ENCODE results near the gene TAF4. TPM values are rescaled to one million over a fixed set of nuclear protein-coding genes. Genes with fewer than 3 reads are reported as not detected.

TAF4 gene
- total RNA-seq, 6 experiments from 2014 or later = 9.0 to 13.0 (median 11.3) TPM

DNA sequence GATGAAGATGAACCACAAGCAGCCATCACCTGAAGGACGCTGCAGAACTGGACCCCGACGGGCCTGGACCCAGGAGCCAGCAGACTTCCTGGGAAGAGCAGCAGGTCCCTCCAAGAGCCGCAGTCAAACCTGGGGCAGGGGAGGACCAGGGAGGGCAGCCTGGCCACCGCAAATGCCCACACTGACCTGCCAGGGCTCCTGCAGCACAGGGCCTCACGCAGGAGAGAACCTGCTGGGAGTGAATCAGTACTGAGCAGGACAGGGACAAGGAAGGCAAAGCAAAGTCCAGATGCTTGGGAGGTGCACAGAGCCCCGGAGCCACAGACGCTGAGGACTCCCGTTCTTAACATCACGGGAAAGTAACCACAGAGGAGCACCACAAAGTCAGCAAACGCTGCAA is 75.2 kb downstream of the TAF4 start:
- TF ChIP-seq, protein P1, sequence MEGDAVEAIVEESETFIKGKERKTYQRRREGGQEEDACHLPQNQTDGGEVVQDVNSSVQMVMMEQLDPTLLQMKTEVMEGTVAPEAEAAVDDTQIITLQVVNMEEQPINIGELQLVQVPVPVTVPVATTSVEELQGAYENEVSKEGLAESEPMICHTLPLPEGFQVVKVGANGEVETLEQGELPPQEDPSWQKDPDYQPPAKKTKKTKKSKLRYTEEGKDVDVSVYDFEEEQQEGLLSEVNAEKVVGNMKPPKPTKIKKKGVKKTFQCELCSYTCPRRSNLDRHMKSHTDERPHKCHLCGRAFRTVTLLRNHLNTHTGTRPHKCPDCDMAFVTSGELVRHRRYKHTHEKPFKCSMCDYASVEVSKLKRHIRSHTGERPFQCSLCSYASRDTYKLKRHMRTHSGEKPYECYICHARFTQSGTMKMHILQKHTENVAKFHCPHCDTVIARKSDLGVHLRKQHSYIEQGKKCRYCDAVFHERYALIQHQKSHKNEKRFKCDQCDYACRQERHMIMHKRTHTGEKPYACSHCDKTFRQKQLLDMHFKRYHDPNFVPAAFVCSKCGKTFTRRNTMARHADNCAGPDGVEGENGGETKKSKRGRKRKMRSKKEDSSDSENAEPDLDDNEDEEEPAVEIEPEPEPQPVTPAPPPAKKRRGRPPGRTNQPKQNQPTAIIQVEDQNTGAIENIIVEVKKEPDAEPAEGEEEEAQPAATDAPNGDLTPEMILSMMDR (IDR thresholded peaks at IDR 0.05) = no peak
- no peak for TF ChIP-seq POLR2A (IDR thresholded peaks at IDR 0.05)
- no peaks in the 10 kb centered on the region for H3K9me3 ChIP-seq
- ATAC-seq (peak in 1 of 4 donors; percentile 19), DNase-seq (no peak)
- H3K36me3 ChIP-seq = peaks cover 0 to 23% (median 13%) of the 10 kb centered on the region in 4 donors
- intact Hi-C loops (cut with DNase I) = no loop called here
- H3K4me3 ChIP-seq = no peak overlapping the region
- no peaks in the 10 kb centered on the region for H3K27me3 ChIP-seq
- no peaks in the 10 kb centered on the region for H3K4me1 ChIP-seq
- 77% methylated on average over 6 of the region's 11 CpGs for WGBS (ENCODE audit: insufficient coverage, low coverage, low lambda C conversion rate, missing lambda C conversion rate)
- no peak overlapping the region for H3K27ac ChIP-seq

DNA sequence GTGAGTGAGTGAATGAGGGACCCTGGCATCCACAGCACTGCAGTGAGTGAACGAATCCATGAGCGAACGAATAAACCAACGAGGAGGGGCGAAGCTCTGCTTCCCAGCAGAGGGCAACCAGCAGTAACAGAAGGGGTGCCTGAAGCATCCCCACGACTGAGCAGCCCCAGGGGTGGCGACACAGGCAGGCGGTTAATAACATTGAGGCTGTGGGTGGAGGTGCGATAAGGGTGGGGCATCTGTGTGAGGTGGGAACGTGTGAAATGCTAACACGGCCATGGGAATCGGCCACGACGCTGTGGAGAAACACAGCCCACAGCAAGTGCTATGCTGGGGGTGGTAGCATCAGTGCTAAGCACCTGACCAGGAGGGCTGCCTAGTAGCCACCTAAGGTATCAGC is 75.9 kb downstream of the TAF4 start:
- Histone ChIP-seq H3K36me3 (peaks cover 0 to 20% (median 11%) of the 10 kb centered on the region in 4 donors), H3K9me3 (no peaks in the 10 kb centered on the region), H3K27ac (no peak overlapping the region), H3K27me3 (no peaks in the 10 kb centered on the region), H3K4me1 (no peaks in the 10 kb centered on the region), H3K4me3 (no peak overlapping the region)
- TF ChIP-seq, protein P1 (IDR thresholded peaks at IDR 0.05) = no peak
- TF ChIP-seq POLR2A (IDR thresholded peaks at IDR 0.05) = no peak
- DNase-seq = no peak
- no peak for ATAC-seq
- intact Hi-C loops (cut with DNase I) = no loop called here
- 100% methylated on average over 3 of the region's 14 CpGs for WGBS (ENCODE audit: insufficient coverage, low coverage, low lambda C conversion rate, missing lambda C conversion rate)

DNA sequence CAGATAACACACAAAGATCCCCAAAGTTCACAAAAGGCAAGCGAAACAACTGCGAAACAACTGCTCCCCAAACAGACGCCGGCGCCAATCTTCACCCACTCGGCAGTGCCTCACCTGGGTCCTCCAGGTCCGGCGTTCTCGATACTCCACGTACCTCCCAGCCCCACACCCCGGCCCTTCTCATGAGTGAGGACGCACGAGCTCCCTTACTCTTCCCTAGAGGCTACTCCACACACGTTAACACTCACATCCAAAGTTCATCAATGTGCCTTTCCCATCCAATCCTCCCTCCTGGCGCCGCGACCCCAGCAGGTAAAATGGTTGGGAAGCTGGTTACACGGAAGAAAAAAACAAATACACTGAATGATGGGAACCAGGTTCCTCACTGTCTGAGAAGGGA is 77.0 kb downstream of the TAF4 start:
- H3K4me3 ChIP-seq = no peak overlapping the region
- no peak for TF ChIP-seq POLR2A (IDR thresholded peaks at IDR 0.05)
- TF ChIP-seq, protein P1 (IDR thresholded peaks at IDR 0.05) = no peak
- intact Hi-C loops (cut with DNase I) = no loop called here
- H3K27ac ChIP-seq = no peak overlapping the region
- no peaks in the 10 kb centered on the region for H3K4me1 ChIP-seq
- 90% methylated on average over 18 of the region's 18 CpGs for WGBS (ENCODE audit: insufficient coverage, low coverage, low lambda C conversion rate, missing lambda C conversion rate)
- no peaks in the 10 kb centered on the region for H3K9me3 ChIP-seq
- ATAC-seq (no peak), DNase-seq (no peak)
- peaks cover 0 to 11% (median 7%) of the 10 kb centered on the region in 4 donors for H3K36me3 ChIP-seq
- no peaks in the 10 kb centered on the region for H3K27me3 ChIP-seq

DNA sequence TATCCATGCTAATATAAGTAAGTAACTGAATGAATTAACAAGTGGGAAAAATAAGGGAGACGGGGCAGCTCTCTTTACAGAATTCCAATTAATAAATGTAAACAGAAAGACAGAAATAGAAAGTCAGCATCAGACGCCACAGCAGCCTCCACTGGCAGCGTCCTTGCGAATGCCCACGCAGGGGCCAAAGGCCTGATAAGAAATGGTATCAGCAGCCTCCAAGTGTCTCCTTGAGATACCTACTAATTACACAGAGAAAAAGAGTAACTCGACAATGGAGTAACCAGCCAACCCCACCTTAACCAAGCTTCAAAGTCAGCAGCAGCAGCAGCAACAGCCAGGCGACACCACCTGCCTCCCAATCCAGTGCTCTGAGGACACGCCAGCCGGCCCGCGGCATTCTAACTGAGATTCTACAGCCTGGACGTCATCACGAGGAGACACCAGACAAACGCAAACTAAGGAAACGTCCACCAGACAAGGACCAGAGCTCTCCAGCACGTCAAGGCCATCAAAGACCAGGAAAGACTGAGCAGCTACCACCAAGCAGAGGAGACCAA is 78.8 kb downstream of the TAF4 start:
- ATAC-seq (no peak), DNase-seq (no peak)
- TF ChIP-seq POLR2A (IDR thresholded peaks at IDR 0.05) = no peak
- TF ChIP-seq, protein P1 (IDR thresholded peaks at IDR 0.05) = no peak
- Histone ChIP-seq H3K4me3 (no peak overlapping the region), H3K27ac (no peak overlapping the region), H3K4me1 (no peaks in the 10 kb centered on the region), H3K36me3 (peaks cover 0 to 5% (median under 1%) of the 10 kb centered on the region in 4 donors), H3K27me3 (no peaks in the 10 kb centered on the region), H3K9me3 (no peaks in the 10 kb centered on the region)
- intact Hi-C loops (cut with DNase I) = no loop called here
- 98% methylated on average over 15 of the region's 16 CpGs for WGBS (ENCODE audit: insufficient coverage, low coverage, low lambda C conversion rate, missing lambda C conversion rate)
